NCI-H446 (cell line): Measurements from ENCODE around the gene ADAMTS17.
A peak's percentile ranks its signal among the peaks of the same experiment; 100 is the strongest.
"Not testable (repeated sequence)": the region's sequence is repeated elsewhere in the genome, so short reads cannot be mapped to it uniquely, and the experiment has no call there.

Source experiments
- DNase-seq, 2 experiments: peaks; one replicate each; lab custom pipeline; 2025; lab: John Stamatoyannopoulos, UW

ADAMTS17 gene

GRCh38 chr15:99955532-99955931 is 386.2 kb downstream of the ADAMTS17 start:
- DNase-seq: no peak

- no peak for DNase-seq
These were observed 386.6 kb downstream of the ADAMTS17 start for GRCh38 chr15:99955181-99955525.

- DNase-seq: no peak
These were observed 387.2 kb downstream of the ADAMTS17 start for GRCh38 chr15:99954361-99955180.

GRCh38 chr15:99953886-99954285 is 387.9 kb downstream of the ADAMTS17 start:
- DNase-seq: no peak

- no peak for DNase-seq
These were observed 390.3 kb downstream of the ADAMTS17 start for GRCh38 chr15:99951511-99951910.

GRCh38 chr15:99944131-99944530 is 397.6 kb downstream of the ADAMTS17 start:
- DNase-seq: no peak

- DNase-seq: no peak
These were observed 398.3 kb downstream of the ADAMTS17 start for GRCh38 chr15:99943466-99943865.

- DNase-seq: no peak
These were observed 408.9 kb downstream of the ADAMTS17 start for GRCh38 chr15:99932676-99933402.

GRCh38 chr15:99931703-99932603 is 409.8 kb downstream of the ADAMTS17 start:
- no peak for DNase-seq

- no peak for DNase-seq
These were observed 411.1 kb downstream of the ADAMTS17 start for GRCh38 chr15:99930696-99931095.

GRCh38 chr15:99929266-99929665 is 412.5 kb downstream of the ADAMTS17 start:
- DNase-seq: no peak

- DNase-seq: peak in 1 of 2 experiments; percentile 59
These were observed 413.3 kb downstream of the ADAMTS17 start for GRCh38 chr15:99928429-99928981.

GRCh38 chr15:99926532-99926931 is 415.2 kb downstream of the ADAMTS17 start:
- DNase-seq: not testable (repeated sequence)

GRCh38 chr15:99925661-99926461 is 415.9 kb downstream of the ADAMTS17 start:
- DNase-seq: no peak

- DNase-seq: no peak
These were observed 418.1 kb downstream of the ADAMTS17 start for GRCh38 chr15:99923711-99924110.
